ENCODE data around the gene MYH15.

The MYH15 gene

DNA sequence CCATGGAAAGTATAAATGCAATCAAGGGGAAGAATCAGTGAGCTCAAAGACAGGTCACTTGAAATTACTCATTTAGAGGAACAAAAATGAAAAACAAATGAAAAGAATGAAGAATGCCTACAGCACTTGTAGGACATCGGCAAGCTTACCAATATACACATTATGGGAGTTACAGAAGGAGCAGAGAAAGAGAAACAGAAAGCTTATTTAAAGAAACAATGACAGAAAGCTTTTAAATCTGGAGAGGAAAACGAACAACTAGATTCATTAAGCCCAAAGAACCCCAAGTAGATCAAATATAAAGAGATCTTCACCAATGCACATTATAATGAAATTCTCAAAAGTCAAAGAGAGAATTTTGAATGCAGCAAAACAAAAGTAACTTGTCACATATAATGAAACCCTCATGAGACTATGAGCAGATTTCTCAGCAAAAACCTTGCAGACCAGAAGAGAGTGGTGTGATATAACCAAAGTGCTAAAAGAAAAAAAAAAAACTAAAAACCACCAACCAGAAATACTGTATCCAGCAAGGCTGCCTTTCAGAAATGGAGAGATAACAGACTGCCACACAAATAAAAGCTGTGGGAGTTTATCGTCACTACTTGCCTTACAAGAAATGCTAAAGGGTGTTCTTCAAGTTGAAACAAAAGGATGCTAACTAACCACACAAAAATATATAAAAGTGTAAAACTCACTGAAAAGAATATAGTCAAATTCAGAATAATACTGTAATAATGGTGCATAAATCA is 63.1 kb downstream of the MYH15 start:
- TF ChIP-seq CTCF (IDR thresholded peaks at IDR 0.05; ENCODE audit: borderline replicate concordance, control extremely low read depth, extremely low read depth, insufficient read depth, missing control alignments) = no peak
- DNase-seq (ENCODE audit: low spot score) = no peak
- in situ Hi-C loops (cut with MboI; ENCODE audit: low sequenced_read_pairs, unreplicated experiment) = no loop called here

DNA sequence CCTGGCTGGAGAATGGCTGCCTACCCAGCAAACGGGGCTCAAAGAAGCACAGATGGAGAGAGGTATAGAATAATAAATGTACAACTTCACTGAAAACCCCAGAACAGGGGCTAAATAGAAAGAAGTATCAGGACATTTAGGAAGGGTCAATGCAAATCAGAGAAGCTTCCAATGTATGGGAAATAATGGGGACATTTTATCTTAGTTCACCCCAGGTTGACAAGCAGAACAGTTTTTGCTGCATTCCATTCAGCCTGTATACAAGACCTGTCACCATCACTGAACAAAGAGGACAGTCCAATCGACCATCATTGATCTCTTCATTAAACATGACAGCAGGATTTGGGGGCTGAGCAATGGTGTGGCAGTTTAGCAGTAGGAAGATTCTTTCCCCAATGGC is 68.1 kb downstream of the MYH15 start:
- no peak for DNase-seq (ENCODE audit: low spot score)
- in situ Hi-C loops (cut with MboI; ENCODE audit: low sequenced_read_pairs, unreplicated experiment) = no loop called here
- TF ChIP-seq CTCF (IDR thresholded peaks at IDR 0.05; ENCODE audit: borderline replicate concordance, control extremely low read depth, extremely low read depth, insufficient read depth, missing control alignments) = no peak

- in situ Hi-C loops (cut with MboI; ENCODE audit: low sequenced_read_pairs, unreplicated experiment) = no loop called here
- DNase-seq (ENCODE audit: low spot score) = no peak
- no peak for TF ChIP-seq CTCF (IDR thresholded peaks at IDR 0.05; ENCODE audit: borderline replicate concordance, control extremely low read depth, extremely low read depth, insufficient read depth, missing control alignments)
Observed at GRCh38 chr3:108441518-108441917, 68.9 kb downstream of the MYH15 start.

DNA sequence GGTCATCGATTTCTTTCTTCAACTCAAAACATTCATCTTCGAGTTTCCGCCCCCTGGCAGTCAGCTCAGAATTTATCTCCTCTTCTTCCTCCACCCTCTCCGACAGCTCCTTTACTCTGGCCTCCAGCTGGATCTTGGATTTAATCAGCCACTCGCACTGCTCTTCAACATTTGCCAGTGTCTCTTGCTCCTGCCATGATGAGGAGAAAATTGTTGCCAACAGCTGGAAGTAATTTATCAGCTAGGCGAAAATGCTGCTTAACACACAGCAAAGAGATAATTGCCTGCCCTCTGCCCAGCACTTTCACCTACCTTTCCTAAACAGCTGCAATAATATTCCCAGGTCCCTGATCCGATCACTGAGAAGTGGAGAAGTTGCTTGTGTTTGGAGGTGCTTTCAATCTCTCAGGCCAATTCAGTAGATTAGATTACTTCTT is 69.3 kb downstream of the MYH15 start:
- no peak for DNase-seq (ENCODE audit: low spot score)
- in situ Hi-C loops (cut with MboI; ENCODE audit: low sequenced_read_pairs, unreplicated experiment) = no loop called here
- TF ChIP-seq CTCF (IDR thresholded peaks at IDR 0.05; ENCODE audit: borderline replicate concordance, control extremely low read depth, extremely low read depth, insufficient read depth, missing control alignments) = no peak

GRCh38 chr3:108438542-108438941 is 71.9 kb downstream of the MYH15 start:
- in situ Hi-C loops (cut with MboI; ENCODE audit: low sequenced_read_pairs, unreplicated experiment) = no loop called here

GRCh38 chr3:108437439-108437838 is 73.0 kb downstream of the MYH15 start:
- in situ Hi-C loops (cut with MboI; ENCODE audit: low sequenced_read_pairs, unreplicated experiment) = no loop called here
- DNase-seq (ENCODE audit: low spot score) = no peak
- TF ChIP-seq CTCF (IDR thresholded peaks at IDR 0.05; ENCODE audit: borderline replicate concordance, control extremely low read depth, extremely low read depth, insufficient read depth, missing control alignments) = no peak

More at GRCh38 chr3:108438542-108438941, 71.9 kb downstream of the MYH15 start:
- no peak for DNase-seq (ENCODE audit: low spot score)
- TF ChIP-seq CTCF (IDR thresholded peaks at IDR 0.05; ENCODE audit: borderline replicate concordance, control extremely low read depth, extremely low read depth, insufficient read depth, missing control alignments) = no peak

Data from GM13976 (cell line).